ENCODE data around the gene BBS7.

DNA sequence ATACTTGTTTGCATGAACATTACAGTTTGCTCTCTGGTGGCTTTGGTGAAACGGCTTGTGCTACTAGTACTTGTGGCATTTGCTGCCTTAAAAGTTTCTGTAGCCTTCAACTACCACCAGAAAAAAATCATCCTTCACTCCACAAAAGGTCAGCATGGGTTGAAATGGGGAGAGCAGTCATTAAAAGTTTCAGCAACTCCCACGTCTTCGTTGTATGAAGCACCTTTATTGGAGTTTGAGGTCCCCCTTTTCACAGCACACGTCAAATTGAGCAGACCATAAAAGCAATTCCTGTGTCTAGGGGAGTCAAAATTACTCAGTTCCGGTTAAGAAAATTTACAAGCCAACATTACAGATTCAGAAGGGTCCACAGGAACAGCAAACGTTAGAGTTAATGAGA lies 23.6 kb downstream of the BBS7 start:
- TF ChIP-seq, protein P1, sequence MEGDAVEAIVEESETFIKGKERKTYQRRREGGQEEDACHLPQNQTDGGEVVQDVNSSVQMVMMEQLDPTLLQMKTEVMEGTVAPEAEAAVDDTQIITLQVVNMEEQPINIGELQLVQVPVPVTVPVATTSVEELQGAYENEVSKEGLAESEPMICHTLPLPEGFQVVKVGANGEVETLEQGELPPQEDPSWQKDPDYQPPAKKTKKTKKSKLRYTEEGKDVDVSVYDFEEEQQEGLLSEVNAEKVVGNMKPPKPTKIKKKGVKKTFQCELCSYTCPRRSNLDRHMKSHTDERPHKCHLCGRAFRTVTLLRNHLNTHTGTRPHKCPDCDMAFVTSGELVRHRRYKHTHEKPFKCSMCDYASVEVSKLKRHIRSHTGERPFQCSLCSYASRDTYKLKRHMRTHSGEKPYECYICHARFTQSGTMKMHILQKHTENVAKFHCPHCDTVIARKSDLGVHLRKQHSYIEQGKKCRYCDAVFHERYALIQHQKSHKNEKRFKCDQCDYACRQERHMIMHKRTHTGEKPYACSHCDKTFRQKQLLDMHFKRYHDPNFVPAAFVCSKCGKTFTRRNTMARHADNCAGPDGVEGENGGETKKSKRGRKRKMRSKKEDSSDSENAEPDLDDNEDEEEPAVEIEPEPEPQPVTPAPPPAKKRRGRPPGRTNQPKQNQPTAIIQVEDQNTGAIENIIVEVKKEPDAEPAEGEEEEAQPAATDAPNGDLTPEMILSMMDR (IDR thresholded peaks at IDR 0.05): no peak
- TF ChIP-seq POLR2A (IDR thresholded peaks at IDR 0.05): no peak

Data from heart left ventricle (tissue), 13 donors.